ENCODE measurements around the gene E4F1.

GRCh38 chr16:2186064-2186463, 37.3 kb upstream of the E4F1 start:
- TF ChIP-seq ISL1 (CRISPR knock-in tag; IDR thresholded peaks at IDR 0.05) (no peak), ARNTL (CRISPR knock-in tag; IDR thresholded peaks at IDR 0.05; ENCODE audit: borderline replicate concordance, low read depth) (no peak), RARB (CRISPR knock-in tag; IDR thresholded peaks at IDR 0.05) (no peak), POU6F1 (CRISPR knock-in tag; IDR thresholded peaks at IDR 0.05; ENCODE audit: borderline replicate concordance, low read depth) (no peak), ZFP30 (CRISPR knock-in tag; IDR thresholded peaks at IDR 0.05) (no peak)
- TF ChIP-seq, protein P1, sequence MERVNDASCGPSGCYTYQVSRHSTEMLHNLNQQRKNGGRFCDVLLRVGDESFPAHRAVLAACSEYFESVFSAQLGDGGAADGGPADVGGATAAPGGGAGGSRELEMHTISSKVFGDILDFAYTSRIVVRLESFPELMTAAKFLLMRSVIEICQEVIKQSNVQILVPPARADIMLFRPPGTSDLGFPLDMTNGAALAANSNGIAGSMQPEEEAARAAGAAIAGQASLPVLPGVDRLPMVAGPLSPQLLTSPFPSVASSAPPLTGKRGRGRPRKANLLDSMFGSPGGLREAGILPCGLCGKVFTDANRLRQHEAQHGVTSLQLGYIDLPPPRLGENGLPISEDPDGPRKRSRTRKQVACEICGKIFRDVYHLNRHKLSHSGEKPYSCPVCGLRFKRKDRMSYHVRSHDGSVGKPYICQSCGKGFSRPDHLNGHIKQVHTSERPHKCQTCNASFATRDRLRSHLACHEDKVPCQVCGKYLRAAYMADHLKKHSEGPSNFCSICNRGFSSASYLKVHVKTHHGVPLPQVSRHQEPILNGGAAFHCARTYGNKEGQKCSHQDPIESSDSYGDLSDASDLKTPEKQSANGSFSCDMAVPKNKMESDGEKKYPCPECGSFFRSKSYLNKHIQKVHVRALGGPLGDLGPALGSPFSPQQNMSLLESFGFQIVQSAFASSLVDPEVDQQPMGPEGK (CRISPR knock-in tag; IDR thresholded peaks at IDR 0.05; ENCODE audit: borderline replicate concordance), result no peak
- TF ChIP-seq, protein P2, sequence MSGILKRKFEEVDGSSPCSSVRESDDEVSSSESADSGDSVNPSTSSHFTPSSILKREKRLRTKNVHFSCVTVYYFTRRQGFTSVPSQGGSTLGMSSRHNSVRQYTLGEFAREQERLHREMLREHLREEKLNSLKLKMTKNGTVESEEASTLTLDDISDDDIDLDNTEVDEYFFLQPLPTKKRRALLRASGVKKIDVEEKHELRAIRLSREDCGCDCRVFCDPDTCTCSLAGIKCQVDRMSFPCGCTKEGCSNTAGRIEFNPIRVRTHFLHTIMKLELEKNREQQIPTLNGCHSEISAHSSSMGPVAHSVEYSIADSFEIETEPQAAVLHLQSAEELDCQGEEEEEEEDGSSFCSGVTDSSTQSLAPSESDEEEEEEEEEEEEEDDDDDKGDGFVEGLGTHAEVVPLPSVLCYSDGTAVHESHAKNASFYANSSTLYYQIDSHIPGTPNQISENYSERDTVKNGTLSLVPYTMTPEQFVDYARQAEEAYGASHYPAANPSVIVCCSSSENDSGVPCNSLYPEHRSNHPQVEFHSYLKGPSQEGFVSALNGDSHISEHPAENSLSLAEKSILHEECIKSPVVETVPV (CRISPR knock-in tag; IDR thresholded peaks at IDR 0.05), result no peak
